Thoracic aorta (tissue), 2 donors: ENCODE results near the gene ERGIC3. TPM values are rescaled to one million over a fixed set of nuclear protein-coding genes. Genes with fewer than 3 reads are reported as not detected.

Experiments
- ATAC-seq: fragments of 150-250 bp; one replicate; pipeline ENCODE4 v1.8.0; 2017; ENCODE audit warnings: low read depth; ENCODE audit not compliant: insufficient number of reproducible peaks, low FRiP score
- DNase-seq: peaks from one replicate; pipeline ENCODE4 v3.0.0-alpha.2; 2020; ENCODE audit warnings: low spot score
- H3K27ac ChIP-seq, 2 donors: fragments of 200-600 bp; sonication (generic); 1 replicate in 1 of 2; 2 replicates in 1 of 2; pipeline ENCODE4 v1.5.1; 2016; ENCODE audit warnings: mild to moderate bottlenecking in 2 of 2, moderate library complexity in 2 of 2
- H3K27me3 ChIP-seq: fragments of 200-600 bp; sonication (generic); replicated peaks from 2 replicates; pipeline ENCODE4 v1.6.0; 2016; ENCODE audit warnings: mild to moderate bottlenecking; ENCODE audit not compliant: insufficient read depth
- H3K36me3 ChIP-seq: fragments of 200-600 bp; sonication (generic); one replicate; pipeline ENCODE4 v1.5.1; 2016
- H3K4me1 ChIP-seq, 2 donors: fragments of 200-600 bp; sonication (generic); 1 replicate in 1 of 2; 2 replicates in 1 of 2; pipeline versions ENCODE4 v1.5.1 to v1.6.0; 2016; ENCODE audit warnings: low read depth in 2 of 2, mild to moderate bottlenecking in 1 of 2; ENCODE audit not compliant: control insufficient read depth in 1 of 2
- H3K4me3 ChIP-seq: fragments of 200-600 bp; sonication (generic); 2 replicates; pipeline ENCODE4 v1.5.1; 2016; ENCODE audit warnings: mild to moderate bottlenecking
- H3K9me3 ChIP-seq: fragments of 200-600 bp; sonication (generic); 2 replicates; pipeline ENCODE4 v1.5.1; 2016
- CTCF ChIP-seq: fragments of 200-600 bp; sonication (generic); IDR thresholded peaks from one replicate; pipeline ENCODE4 v1.5.1; 2019; ENCODE audit warnings: antibody characterized with exemption
- total RNA-seq, 2 donors: library from RNA; depleted of rRNA; stranded (reverse); fragments of >200 nt; gene quantifications; one replicate each; pipeline versions ENCODE4 v1.1.0 to v1.2.3, GENCODE V29; 2016

Gene ERGIC3
- total RNA-seq, 2 donors from 2014 or later, result 119 to 188 TPM

DNA sequence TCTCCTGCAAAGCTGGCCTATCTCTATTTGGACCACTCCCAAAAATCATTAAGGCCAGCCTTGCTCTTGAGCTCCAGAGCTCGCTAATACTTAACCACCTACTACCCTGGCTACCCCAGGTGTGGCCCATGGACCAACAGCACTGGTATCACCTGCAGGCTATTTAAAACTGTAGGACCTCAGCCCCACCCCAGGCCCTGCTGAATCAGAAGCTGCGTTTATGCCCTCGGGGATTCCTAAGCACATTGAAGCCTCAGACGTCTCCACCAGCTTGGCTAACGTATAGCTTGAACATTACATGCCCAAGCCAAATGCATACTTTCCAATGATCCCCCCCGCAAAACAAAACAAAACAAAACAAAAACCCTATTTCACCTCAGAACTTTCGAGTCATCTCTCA lies 54.0 kb downstream of the ERGIC3 start:
- ATAC-seq, result no peak
- H3K4me1 ChIP-seq, result peaks cover 4% of the 10 kb centered on the region in 2 donors
- no peaks in the 10 kb centered on the region for H3K36me3 ChIP-seq
- DNase-seq, result no peak
- no peak overlapping the region for H3K4me3 ChIP-seq
- H3K9me3 ChIP-seq, result no peaks in the 10 kb centered on the region
- no peak overlapping the region for H3K27ac ChIP-seq
- H3K27me3 ChIP-seq, result no peaks in the 10 kb centered on the region
- TF ChIP-seq CTCF, result no peak

GRCh38 chr20:35597186-35597585 lies 55.3 kb downstream of the ERGIC3 start:
- TF ChIP-seq CTCF, result no peak
- no peaks in the 10 kb centered on the region for H3K27me3 ChIP-seq

DNA sequence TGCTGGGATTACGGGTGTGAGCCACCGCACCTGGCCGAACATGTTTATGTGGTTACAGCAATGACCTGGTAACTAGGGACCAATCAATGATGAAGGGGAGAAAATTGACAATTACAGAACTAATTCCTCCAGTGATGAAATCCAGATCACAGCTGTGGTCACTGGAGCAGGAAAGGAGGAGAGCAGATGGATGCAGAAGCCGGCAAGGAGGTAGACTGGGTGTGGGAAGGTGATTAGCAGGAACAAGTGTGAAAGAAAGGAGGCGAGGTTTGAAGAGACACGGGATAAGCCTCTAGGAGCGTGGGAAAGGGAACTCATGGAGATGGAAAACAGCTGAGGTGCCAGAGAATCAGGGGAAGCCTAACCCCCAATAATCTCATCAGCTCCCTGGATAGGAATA lies 56.6 kb downstream of the ERGIC3 start:
- DNase-seq (no peak), ATAC-seq (no peak)
- no peak overlapping the region for H3K27ac ChIP-seq
- TF ChIP-seq CTCF, result no peak
- no peak overlapping the region for H3K4me3 ChIP-seq
- H3K27me3 ChIP-seq, result no peaks in the 10 kb centered on the region
- H3K36me3 ChIP-seq, result no peaks in the 10 kb centered on the region
- H3K9me3 ChIP-seq, result no peaks in the 10 kb centered on the region
- H3K4me1 ChIP-seq, result peaks cover 13 to 19% of the 10 kb centered on the region in 2 donors

More at GRCh38 chr20:35597186-35597585, 55.3 kb downstream of the ERGIC3 start:
- Histone ChIP-seq H3K4me3 (no peak overlapping the region), H3K9me3 (no peaks in the 10 kb centered on the region), H3K36me3 (no peaks in the 10 kb centered on the region), H3K27ac (no peak overlapping the region), H3K4me1 (peaks cover 13 to 17% of the 10 kb centered on the region in 2 donors)
- DNase-seq (no peak), ATAC-seq (no peak)

- Histone ChIP-seq H3K36me3 (no peaks in the 10 kb centered on the region), H3K27ac (no peak overlapping the region), H3K9me3 (no peaks in the 10 kb centered on the region), H3K27me3 (no peaks in the 10 kb centered on the region), H3K4me1 (peaks cover 13 to 19% of the 10 kb centered on the region in 2 donors), H3K4me3 (no peak overlapping the region)
- TF ChIP-seq CTCF, result no peak
- ATAC-seq (no peak), DNase-seq (no peak)
These were observed 57.3 kb downstream of the ERGIC3 start for GRCh38 chr20:35598899-35599775.

- H3K4me1 ChIP-seq, result peaks cover 13 to 19% of the 10 kb centered on the region in 2 donors
- H3K36me3 ChIP-seq, result no peaks in the 10 kb centered on the region
- H3K27me3 ChIP-seq, result no peaks in the 10 kb centered on the region
- no peak overlapping the region for H3K4me3 ChIP-seq
- ATAC-seq (no peak), DNase-seq (no peak)
- H3K9me3 ChIP-seq, result no peaks in the 10 kb centered on the region
- no peak for TF ChIP-seq CTCF
- no peak overlapping the region for H3K27ac ChIP-seq
These were observed 57.9 kb downstream of the ERGIC3 start for GRCh38 chr20:35599776-35600120.
